ENCODE data around the gene FBXL7.

FBXL7 gene

DNA sequence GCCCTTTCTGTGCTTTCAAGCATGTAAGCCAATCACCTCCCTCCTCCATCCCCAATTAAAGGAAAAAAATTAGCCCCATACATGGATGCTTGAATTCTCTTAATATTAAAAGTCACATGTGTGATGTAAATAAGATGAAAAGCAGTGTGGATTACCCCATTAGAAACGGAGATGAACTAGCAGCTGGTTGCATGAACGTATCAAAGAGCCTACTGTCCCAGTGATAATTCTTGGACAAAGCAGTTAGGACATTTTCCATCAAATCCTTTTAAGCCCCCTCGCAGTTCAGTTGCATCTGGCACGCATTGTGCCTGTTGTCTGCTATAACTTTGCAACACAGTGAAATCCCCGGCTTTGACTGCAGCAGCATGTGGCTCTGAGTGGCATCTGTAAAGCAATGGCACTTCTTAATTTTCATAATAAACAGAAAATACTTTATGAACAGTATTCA, 285.6 kb downstream of the FBXL7 start:
- Histone ChIP-seq H4K20me1 (no peaks in the 10 kb centered on the region), H3K9me3 (no peaks in the 10 kb centered on the region), H3K4me3 (no peak overlapping the region), H3K4me2 (no peak overlapping the region), H3K36me3 (no peaks in the 10 kb centered on the region), H3K27me3 (no peaks in the 10 kb centered on the region), H3K4me1 (no peaks in the 10 kb centered on the region), H3K9ac (no peak overlapping the region), H3K27ac (no peak overlapping the region)
- TF ChIP-seq Cebpa-rat (IDR thresholded peaks at IDR 0.05), result no peak

DNA sequence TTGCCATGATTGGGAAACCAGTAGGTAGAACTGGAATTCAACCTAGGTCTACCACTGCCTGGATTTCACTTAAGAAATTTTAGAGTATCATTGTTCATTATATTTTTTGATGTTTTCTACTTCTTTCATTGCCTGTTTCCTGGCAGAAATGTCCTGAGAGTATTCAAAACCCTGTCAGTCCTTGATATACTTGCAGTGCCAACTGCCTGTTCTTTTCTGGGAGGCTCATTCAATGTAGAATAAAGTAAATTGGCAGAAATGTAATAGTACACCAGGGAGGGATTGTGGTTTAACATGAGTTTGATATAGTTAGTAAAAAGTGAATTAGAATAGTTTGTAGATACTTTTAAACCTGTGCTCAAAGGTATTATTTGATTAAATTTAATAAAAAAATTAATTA, 286.3 kb downstream of the FBXL7 start:
- no peaks in the 10 kb centered on the region for H3K9me3 ChIP-seq
- TF ChIP-seq Cebpa-rat (IDR thresholded peaks at IDR 0.05), result no peak
- H3K27me3 ChIP-seq, result no peaks in the 10 kb centered on the region
- no peak overlapping the region for H3K4me2 ChIP-seq
- no peaks in the 10 kb centered on the region for H3K4me1 ChIP-seq
- no peak overlapping the region for H3K9ac ChIP-seq
- H4K20me1 ChIP-seq, result no peaks in the 10 kb centered on the region
- H3K27ac ChIP-seq, result no peak overlapping the region
- H3K4me3 ChIP-seq, result no peak overlapping the region
- H3K36me3 ChIP-seq, result no peaks in the 10 kb centered on the region

DNA sequence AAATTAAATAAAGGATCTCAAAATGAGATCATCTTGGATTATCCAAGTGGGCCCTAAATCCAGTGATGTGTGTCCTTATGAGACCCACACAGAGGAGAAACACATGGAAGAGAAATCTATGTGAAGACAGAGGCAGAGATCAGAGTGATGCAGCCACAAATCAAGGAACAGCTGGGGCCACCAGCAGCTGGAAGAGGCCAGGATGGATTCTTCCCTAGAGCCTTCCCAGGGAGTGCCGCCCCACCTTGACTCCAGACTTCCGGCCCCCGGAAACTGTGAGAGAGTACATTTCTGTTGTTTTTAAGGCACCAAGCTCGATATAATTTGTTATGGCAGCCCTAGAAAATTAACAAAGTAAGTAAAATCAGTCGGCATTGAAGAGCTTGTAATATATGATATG, 286.9 kb downstream of the FBXL7 start:
- Histone ChIP-seq H3K4me2 (no peak overlapping the region), H3K9me3 (no peaks in the 10 kb centered on the region), H3K9ac (no peak overlapping the region), H3K27ac (no peak overlapping the region), H4K20me1 (no peaks in the 10 kb centered on the region), H3K4me1 (no peaks in the 10 kb centered on the region), H3K36me3 (no peaks in the 10 kb centered on the region), H3K27me3 (no peaks in the 10 kb centered on the region), H3K4me3 (no peak overlapping the region)
- no peak for TF ChIP-seq Cebpa-rat (IDR thresholded peaks at IDR 0.05)

DNA sequence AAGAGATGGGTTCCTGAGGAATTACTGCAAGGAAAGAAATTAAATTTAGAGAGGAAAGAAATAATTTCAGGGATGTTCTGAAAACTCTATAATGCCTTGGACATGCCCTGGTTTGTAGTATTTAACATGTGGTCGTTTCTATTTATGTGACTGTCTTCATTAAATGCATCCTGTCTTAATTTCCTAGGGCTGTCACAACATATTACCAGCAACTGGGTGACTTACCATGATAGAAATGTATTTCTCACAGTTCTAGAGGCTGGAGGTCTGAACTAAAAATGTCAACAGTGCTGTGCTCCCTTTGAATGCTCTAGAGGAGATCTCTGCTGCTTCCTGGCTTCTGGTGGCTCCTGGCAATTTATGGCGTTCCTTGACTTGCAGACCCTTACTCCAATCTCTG, 287.7 kb downstream of the FBXL7 start:
- no peak for TF ChIP-seq Cebpa-rat (IDR thresholded peaks at IDR 0.05)
- no peaks in the 10 kb centered on the region for H3K9me3 ChIP-seq
- H4K20me1 ChIP-seq, result no peaks in the 10 kb centered on the region
- H3K4me1 ChIP-seq, result no peaks in the 10 kb centered on the region
- no peak overlapping the region for H3K9ac ChIP-seq
- no peaks in the 10 kb centered on the region for H3K36me3 ChIP-seq
- no peak overlapping the region for H3K4me3 ChIP-seq
- H3K27ac ChIP-seq, result no peak overlapping the region
- H3K4me2 ChIP-seq, result no peak overlapping the region
- no peaks in the 10 kb centered on the region for H3K27me3 ChIP-seq

GRCh38 chr5:15789642-15790041, 289.7 kb downstream of the FBXL7 start:
- H3K36me3 ChIP-seq, result no peaks in the 10 kb centered on the region
- TF ChIP-seq Cebpa-rat (IDR thresholded peaks at IDR 0.05), result no peak
- no peak overlapping the region for H3K9ac ChIP-seq
- H3K27ac ChIP-seq, result no peak overlapping the region
- H3K27me3 ChIP-seq, result no peaks in the 10 kb centered on the region
- H3K4me1 ChIP-seq, result peaks cover 4% of the 10 kb centered on the region
- H4K20me1 ChIP-seq, result no peaks in the 10 kb centered on the region
- no peaks in the 10 kb centered on the region for H3K9me3 ChIP-seq
- no peak overlapping the region for H3K4me2 ChIP-seq
- H3K4me3 ChIP-seq, result no peak overlapping the region

GRCh38 chr5:15790446-15791018, 290.6 kb downstream of the FBXL7 start:
- Histone ChIP-seq H3K9me3 (no peaks in the 10 kb centered on the region), H3K4me2 (no peak overlapping the region), H3K4me1 (peaks cover 9% of the 10 kb centered on the region), H3K4me3 (no peak overlapping the region), H4K20me1 (no peaks in the 10 kb centered on the region), H3K9ac (no peak overlapping the region), H3K27me3 (no peaks in the 10 kb centered on the region), H3K27ac (no peak overlapping the region), H3K36me3 (no peaks in the 10 kb centered on the region)
- TF ChIP-seq Cebpa-rat (IDR thresholded peaks at IDR 0.05), result no peak

DNA sequence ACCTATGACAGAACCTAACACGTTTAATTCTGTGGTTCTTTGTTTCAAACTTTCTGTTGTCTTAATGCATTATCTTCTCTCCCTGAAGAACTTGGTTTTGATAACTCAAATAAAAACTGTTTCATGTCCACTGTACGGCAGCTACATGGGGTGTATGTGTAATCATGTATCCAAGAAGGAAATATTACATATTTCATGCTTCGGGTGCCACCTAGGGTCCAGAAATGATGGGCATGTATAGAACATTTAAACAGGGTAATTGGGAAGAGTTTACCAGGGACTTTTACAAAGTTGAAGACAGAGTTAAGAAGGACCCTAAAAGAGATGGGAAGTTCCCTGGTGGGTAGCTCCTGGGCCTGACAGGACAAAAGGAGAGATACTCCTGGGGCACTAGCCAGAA, 291.3 kb downstream of the FBXL7 start:
- no peak overlapping the region for H3K4me2 ChIP-seq

GRCh38 chr5:15791859-15792258, 291.9 kb downstream of the FBXL7 start:
- Histone ChIP-seq H3K27ac (no peak overlapping the region), H3K36me3 (no peaks in the 10 kb centered on the region), H4K20me1 (no peaks in the 10 kb centered on the region), H3K9ac (no peak overlapping the region), H3K9me3 (no peaks in the 10 kb centered on the region), H3K4me2 (no peak overlapping the region), H3K27me3 (no peaks in the 10 kb centered on the region), H3K4me3 (no peak overlapping the region), H3K4me1 (peaks cover 9% of the 10 kb centered on the region)
- TF ChIP-seq Cebpa-rat (IDR thresholded peaks at IDR 0.05), result no peak

More for the DNA sequence above, 291.3 kb downstream of the FBXL7 start:
- no peak overlapping the region for H3K4me3 ChIP-seq
- H3K36me3 ChIP-seq, result no peaks in the 10 kb centered on the region
- no peaks in the 10 kb centered on the region for H4K20me1 ChIP-seq
- no peak overlapping the region for H3K27ac ChIP-seq
- no peak for TF ChIP-seq Cebpa-rat (IDR thresholded peaks at IDR 0.05)
- no peaks in the 10 kb centered on the region for H3K9me3 ChIP-seq
- H3K9ac ChIP-seq, result no peak overlapping the region
- H3K27me3 ChIP-seq, result no peaks in the 10 kb centered on the region
- H3K4me1 ChIP-seq, result peaks cover 9% of the 10 kb centered on the region

- TF ChIP-seq Cebpa-rat (IDR thresholded peaks at IDR 0.05), result no peak
- no peak overlapping the region for H3K9ac ChIP-seq
- H4K20me1 ChIP-seq, result no peaks in the 10 kb centered on the region
- no peaks in the 10 kb centered on the region for H3K36me3 ChIP-seq
- no peak overlapping the region for H3K4me3 ChIP-seq
- H3K4me1 ChIP-seq, result peaks cover 9% of the 10 kb centered on the region
- H3K27ac ChIP-seq, result no peak overlapping the region
- peak overlapping the region; percentile 39 for H3K4me2 ChIP-seq
- H3K9me3 ChIP-seq, result no peaks in the 10 kb centered on the region
- H3K27me3 ChIP-seq, result no peaks in the 10 kb centered on the region
Measured at GRCh38 chr5:15794052-15794985, 294.3 kb downstream of the FBXL7 start.

DNA sequence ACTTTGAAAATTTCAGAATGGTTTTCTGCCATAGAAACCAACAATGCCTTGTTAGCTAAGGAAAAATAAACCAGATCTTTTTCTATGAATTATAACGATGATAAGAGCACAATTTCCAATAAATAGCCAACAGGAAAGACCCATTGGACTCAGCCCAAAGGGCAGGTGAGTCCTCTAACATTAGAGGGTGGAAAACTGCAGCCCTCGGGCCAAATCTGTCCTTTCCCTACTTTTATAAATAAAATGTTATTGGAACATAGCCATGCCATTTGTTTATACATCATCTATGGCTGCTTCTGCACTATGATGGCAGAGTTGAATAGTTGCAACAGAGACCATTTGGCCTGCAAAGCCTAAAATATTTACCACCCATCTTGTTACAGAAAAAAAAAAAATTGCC, 296.1 kb downstream of the FBXL7 start:
- no peaks in the 10 kb centered on the region for H3K36me3 ChIP-seq
- H3K4me2 ChIP-seq, result no peak overlapping the region
- H3K4me1 ChIP-seq, result peaks cover 9% of the 10 kb centered on the region
- H4K20me1 ChIP-seq, result no peaks in the 10 kb centered on the region
- no peak for TF ChIP-seq Cebpa-rat (IDR thresholded peaks at IDR 0.05)
- no peak overlapping the region for H3K4me3 ChIP-seq
- H3K9ac ChIP-seq, result no peak overlapping the region
- no peaks in the 10 kb centered on the region for H3K27me3 ChIP-seq
- H3K27ac ChIP-seq, result no peak overlapping the region
- no peaks in the 10 kb centered on the region for H3K9me3 ChIP-seq
